ENCODE measurements around the gene TMEM135.

TMEM135 gene

DNA sequence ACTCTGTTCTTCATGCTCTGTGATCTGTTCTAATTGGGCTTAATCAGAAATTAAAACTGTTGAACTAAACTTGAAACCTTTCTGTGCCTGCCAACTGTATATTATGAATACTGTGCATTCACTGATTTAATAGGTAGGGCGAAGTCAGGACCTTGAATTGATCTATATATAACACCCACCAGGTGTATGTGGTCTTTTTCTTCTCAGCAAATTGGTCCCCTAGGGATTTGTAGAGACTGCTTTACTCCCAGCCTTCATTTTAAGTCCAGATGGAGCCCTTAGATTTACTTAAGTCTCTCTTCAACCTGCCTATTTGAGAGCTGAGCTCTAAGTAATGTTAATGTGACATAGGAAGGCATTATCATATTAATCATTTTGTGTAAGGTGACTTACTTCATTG is 257.5 kb downstream of the TMEM135 start:
- no peak for TF ChIP-seq FOXP2 (optimal IDR thresholded peaks at IDR 0.05; ENCODE audit: borderline replicate concordance, extremely low read depth, extremely low read length, insufficient read depth)
- no peak for TF ChIP-seq TAF1 (IDR thresholded peaks at IDR 0.05; ENCODE audit: borderline replicate concordance, insufficient read depth, low read length)
- no peak for TF ChIP-seq POLR2AphosphoS5 (IDR thresholded peaks at IDR 0.05; ENCODE audit: low read depth, low read length)
- TF ChIP-seq SIN3A (IDR thresholded peaks at IDR 0.05; ENCODE audit: borderline replicate concordance, insufficient read depth, low read length), result no peak
- TF ChIP-seq, protein P1, sequence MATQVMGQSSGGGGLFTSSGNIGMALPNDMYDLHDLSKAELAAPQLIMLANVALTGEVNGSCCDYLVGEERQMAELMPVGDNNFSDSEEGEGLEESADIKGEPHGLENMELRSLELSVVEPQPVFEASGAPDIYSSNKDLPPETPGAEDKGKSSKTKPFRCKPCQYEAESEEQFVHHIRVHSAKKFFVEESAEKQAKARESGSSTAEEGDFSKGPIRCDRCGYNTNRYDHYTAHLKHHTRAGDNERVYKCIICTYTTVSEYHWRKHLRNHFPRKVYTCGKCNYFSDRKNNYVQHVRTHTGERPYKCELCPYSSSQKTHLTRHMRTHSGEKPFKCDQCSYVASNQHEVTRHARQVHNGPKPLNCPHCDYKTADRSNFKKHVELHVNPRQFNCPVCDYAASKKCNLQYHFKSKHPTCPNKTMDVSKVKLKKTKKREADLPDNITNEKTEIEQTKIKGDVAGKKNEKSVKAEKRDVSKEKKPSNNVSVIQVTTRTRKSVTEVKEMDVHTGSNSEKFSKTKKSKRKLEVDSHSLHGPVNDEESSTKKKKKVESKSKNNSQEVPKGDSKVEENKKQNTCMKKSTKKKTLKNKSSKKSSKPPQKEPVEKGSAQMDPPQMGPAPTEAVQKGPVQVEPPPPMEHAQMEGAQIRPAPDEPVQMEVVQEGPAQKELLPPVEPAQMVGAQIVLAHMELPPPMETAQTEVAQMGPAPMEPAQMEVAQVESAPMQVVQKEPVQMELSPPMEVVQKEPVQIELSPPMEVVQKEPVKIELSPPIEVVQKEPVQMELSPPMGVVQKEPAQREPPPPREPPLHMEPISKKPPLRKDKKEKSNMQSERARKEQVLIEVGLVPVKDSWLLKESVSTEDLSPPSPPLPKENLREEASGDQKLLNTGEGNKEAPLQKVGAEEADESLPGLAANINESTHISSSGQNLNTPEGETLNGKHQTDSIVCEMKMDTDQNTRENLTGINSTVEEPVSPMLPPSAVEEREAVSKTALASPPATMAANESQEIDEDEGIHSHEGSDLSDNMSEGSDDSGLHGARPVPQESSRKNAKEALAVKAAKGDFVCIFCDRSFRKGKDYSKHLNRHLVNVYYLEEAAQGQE (IDR thresholded peaks at IDR 0.05; ENCODE audit: insufficient read depth in 1 of 2, low read depth in 2 of 2, low read length in 2 of 2), result no peak

DNA sequence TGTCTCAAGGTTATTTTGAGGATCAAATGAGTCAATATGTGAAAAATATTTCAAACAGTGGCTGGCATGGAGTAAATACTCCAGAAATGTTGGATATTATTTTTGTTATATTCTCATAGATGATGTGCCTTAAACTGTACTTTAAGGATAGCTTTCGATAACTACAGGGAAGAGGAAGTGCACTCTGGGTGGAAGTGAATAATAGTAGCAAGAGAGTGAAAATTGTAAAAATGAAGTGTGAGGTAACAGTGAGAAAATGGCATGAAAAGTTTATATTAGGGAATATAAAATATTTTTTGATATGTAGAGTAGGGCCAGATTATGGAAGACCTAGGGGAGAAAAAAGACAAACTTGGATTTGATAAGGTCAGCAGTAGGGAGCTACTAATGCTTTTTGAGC is 258.9 kb downstream of the TMEM135 start:
- TF ChIP-seq POLR2AphosphoS5 (IDR thresholded peaks at IDR 0.05; ENCODE audit: low read depth, low read length) (no peak), SIN3A (IDR thresholded peaks at IDR 0.05; ENCODE audit: borderline replicate concordance, insufficient read depth, low read length) (no peak), FOXP2 (optimal IDR thresholded peaks at IDR 0.05; ENCODE audit: borderline replicate concordance, extremely low read depth, extremely low read length, insufficient read depth) (no peak), TAF1 (IDR thresholded peaks at IDR 0.05; ENCODE audit: borderline replicate concordance, insufficient read depth, low read length) (no peak)
- TF ChIP-seq, protein P1 (IDR thresholded peaks at IDR 0.05; ENCODE audit: insufficient read depth in 1 of 2, low read depth in 2 of 2, low read length in 2 of 2), result no peak

DNA sequence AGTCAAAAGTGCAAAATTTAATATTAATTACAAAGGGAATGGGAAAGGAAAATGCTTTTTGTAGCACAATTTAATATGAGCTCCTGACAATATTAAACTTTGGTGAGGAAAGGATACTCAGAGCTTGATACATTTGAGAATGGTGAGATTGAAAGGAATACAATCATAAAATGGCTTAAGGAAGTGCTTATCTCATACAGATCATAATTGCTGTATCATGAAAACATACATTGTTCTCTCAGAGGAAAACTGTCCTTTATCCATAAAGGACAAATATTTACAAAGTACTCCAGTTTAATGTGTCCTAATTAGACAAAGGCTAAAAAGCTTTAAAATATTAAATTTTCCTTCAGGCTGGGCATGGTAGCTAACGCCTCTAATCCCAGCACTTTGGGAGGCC is 260.4 kb downstream of the TMEM135 start:
- TF ChIP-seq, protein P1 (IDR thresholded peaks at IDR 0.05; ENCODE audit: insufficient read depth in 1 of 2, low read depth in 2 of 2, low read length in 2 of 2), result no peak
- TF ChIP-seq TAF1 (IDR thresholded peaks at IDR 0.05; ENCODE audit: borderline replicate concordance, insufficient read depth, low read length) (no peak), POLR2AphosphoS5 (IDR thresholded peaks at IDR 0.05; ENCODE audit: low read depth, low read length) (no peak), SIN3A (IDR thresholded peaks at IDR 0.05; ENCODE audit: borderline replicate concordance, insufficient read depth, low read length) (no peak), FOXP2 (optimal IDR thresholded peaks at IDR 0.05; ENCODE audit: borderline replicate concordance, extremely low read depth, extremely low read length, insufficient read depth) (no peak)

DNA sequence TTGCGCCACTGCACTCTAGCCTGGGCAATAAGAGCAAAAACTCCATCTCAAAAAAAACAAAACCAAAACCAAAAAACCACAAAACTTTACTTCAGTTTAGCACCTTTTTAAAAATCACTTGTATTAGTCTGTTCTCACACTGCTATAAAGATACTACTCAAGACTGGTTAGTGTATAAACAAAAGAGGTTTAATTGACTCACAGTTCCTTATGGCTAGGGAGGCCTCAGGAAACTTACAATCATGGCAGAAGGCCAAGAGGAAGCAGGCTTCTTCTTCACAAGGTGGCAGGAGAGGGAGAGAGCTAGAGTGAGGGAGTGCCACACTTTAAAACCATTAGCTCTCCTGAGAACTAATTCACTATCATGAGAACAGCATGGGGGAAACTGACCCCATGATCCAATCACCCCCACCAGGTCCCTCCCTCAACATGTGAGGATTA is 261.3 kb downstream of the TMEM135 start:
- TF ChIP-seq SIN3A (IDR thresholded peaks at IDR 0.05; ENCODE audit: borderline replicate concordance, insufficient read depth, low read length), result no peak
- TF ChIP-seq POLR2AphosphoS5 (IDR thresholded peaks at IDR 0.05; ENCODE audit: low read depth, low read length), result no peak
- TF ChIP-seq FOXP2 (optimal IDR thresholded peaks at IDR 0.05; ENCODE audit: borderline replicate concordance, extremely low read depth, extremely low read length, insufficient read depth), result no peak
- no peak for TF ChIP-seq TAF1 (IDR thresholded peaks at IDR 0.05; ENCODE audit: borderline replicate concordance, insufficient read depth, low read length)
- TF ChIP-seq, protein P1 (IDR thresholded peaks at IDR 0.05; ENCODE audit: insufficient read depth in 1 of 2, low read depth in 2 of 2, low read length in 2 of 2), result no peak

Data from PFSK-1 (cell line).